Hepatocyte (in vitro differentiated cells): ENCODE measurements around the gene GRM8.

Source experiments
- EZH2 ChIP-seq: fragments of 200-600 bp; sonication (generic); IDR thresholded peaks from 2 replicates; pipeline ENCODE4 v1.6.1; 2016; ENCODE audit warnings: antibody characterized with exemption, mild to moderate bottlenecking, borderline replicate concordance
- EZH2phosphoT487 ChIP-seq: fragments of 200-600 bp; sonication (generic); IDR thresholded peaks from one replicate; pipeline ENCODE4 v1.6.1; 2018; ENCODE audit warnings: antibody characterized with exemption, mild to moderate bottlenecking, low read depth, moderate library complexity; ENCODE audit not compliant: unreplicated experiment, severe bottlenecking
- TF ChIP-seq, protein P1 (sequence below): fragments of 200-600 bp; sonication (generic); IDR thresholded peaks from 2 replicates; pipeline ENCODE4 v1.5.1; 2016; ENCODE audit warnings: antibody characterized with exemption, mild to moderate bottlenecking; ENCODE audit not compliant: poor library complexity

DNA sequence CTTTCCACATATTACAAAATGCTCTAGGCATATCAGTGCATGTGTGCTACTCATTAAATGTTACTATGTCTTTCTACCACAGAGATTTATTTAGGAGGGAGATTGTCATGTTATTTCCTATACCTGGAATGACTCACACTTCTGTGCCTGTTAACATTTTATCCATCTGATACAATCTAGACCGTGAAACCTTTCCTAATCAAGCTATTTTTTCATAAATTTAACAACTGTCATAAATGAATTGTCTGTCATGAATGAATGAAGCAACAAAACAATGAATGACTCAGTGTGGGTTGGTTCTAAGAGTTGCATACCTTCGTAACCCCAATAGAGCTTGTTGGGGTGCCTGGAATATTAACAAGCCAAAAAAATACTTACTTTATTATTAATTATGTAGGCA lies 554.3 kb downstream of the GRM8 start:
- TF ChIP-seq, protein P1, sequence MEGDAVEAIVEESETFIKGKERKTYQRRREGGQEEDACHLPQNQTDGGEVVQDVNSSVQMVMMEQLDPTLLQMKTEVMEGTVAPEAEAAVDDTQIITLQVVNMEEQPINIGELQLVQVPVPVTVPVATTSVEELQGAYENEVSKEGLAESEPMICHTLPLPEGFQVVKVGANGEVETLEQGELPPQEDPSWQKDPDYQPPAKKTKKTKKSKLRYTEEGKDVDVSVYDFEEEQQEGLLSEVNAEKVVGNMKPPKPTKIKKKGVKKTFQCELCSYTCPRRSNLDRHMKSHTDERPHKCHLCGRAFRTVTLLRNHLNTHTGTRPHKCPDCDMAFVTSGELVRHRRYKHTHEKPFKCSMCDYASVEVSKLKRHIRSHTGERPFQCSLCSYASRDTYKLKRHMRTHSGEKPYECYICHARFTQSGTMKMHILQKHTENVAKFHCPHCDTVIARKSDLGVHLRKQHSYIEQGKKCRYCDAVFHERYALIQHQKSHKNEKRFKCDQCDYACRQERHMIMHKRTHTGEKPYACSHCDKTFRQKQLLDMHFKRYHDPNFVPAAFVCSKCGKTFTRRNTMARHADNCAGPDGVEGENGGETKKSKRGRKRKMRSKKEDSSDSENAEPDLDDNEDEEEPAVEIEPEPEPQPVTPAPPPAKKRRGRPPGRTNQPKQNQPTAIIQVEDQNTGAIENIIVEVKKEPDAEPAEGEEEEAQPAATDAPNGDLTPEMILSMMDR: no peak
- TF ChIP-seq EZH2phosphoT487 (no peak), EZH2 (no peak)
